Type B pancreatic cell (in vitro differentiated cells): ENCODE data around the gene HOXB9. TPM values are rescaled to one million over a fixed set of nuclear protein-coding genes. Genes with fewer than 3 reads are reported as not detected.

ENCODE experiments used
- DNase-seq: peaks from one replicate; pipeline ENCODE4 v3.0.0; 2021; ENCODE audit warnings: mixed read lengths; ENCODE audit not compliant: unreplicated experiment; ENCODE audit errors: extremely low spot score
- H3K27ac Mint-ChIP-seq: 2 replicates; pipeline ENCODE4 v1.8.0; 2021; ENCODE audit warnings: mild to moderate bottlenecking, mixed read lengths
- H3K27me3 Mint-ChIP-seq: 2 replicates; pipeline ENCODE4 v1.8.0; 2021; ENCODE audit warnings: mixed read lengths
- H3K36me3 Mint-ChIP-seq: 2 replicates; pipeline ENCODE4 v1.8.0; 2021; ENCODE audit warnings: mixed read lengths
- H3K4me1 Mint-ChIP-seq: one replicate; pipeline ENCODE4 v1.8.0; 2021; ENCODE audit warnings: mixed read lengths; ENCODE audit not compliant: unreplicated experiment
- H3K4me3 Mint-ChIP-seq: 2 replicates; pipeline ENCODE4 v1.8.0; 2021; ENCODE audit warnings: mild to moderate bottlenecking, mixed read lengths
- H3K9me3 Mint-ChIP-seq: 2 replicates; pipeline ENCODE4 v1.8.0; 2021; ENCODE audit warnings: mixed read lengths
- total RNA-seq: library from RNA; stranded (reverse); gene quantifications from 2 replicates; pipeline ENCODE4 v1.2.1, GENCODE V29; 2021; ENCODE audit warnings: low replicate concordance
- TF ChIP-seq, protein P1 (sequence below): fragments of 200-600 bp; sonication (generic); conservative IDR thresholded peaks from 2 replicates; pipeline ENCODE4 v1.5.0; 2021; ENCODE audit warnings: antibody characterized with exemption, mild to moderate bottlenecking

Gene HOXB9
- total RNA-seq, 1 donor from 2014 or later = 9.4 TPM

DNA sequence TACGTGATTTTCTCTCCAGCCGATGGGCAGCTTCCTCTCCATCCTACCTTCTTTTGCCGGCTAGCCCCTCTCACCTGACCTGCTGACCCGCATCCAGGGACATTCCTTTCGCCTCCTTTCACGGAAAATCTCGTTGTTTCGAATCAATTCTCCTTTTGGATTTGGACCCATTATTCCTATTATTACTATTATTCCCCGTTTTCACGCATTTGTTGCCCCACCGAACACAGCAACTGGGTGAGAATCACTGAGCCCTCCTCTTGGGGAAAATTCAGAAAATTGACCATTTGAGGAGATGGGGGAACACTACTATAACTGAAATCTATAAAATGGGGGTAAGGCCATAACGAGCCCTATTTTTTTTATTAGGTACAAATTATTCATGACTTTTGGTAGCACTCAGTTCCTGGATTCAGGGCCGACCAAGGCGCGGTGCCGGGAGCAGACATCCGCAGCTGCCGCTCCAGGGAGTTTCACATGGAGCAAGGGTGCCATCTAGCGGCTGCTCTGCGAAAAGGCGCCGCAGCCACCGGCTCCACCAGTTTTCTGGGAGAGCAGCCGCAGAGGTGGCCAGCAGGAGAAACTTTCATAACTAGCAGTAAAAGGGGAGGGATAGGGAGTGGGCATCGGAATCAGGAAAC, 7.8 kb downstream of the HOXB9 start:
- H3K36me3 Mint-ChIP-seq = no peaks in the 10 kb centered on the region

DNA sequence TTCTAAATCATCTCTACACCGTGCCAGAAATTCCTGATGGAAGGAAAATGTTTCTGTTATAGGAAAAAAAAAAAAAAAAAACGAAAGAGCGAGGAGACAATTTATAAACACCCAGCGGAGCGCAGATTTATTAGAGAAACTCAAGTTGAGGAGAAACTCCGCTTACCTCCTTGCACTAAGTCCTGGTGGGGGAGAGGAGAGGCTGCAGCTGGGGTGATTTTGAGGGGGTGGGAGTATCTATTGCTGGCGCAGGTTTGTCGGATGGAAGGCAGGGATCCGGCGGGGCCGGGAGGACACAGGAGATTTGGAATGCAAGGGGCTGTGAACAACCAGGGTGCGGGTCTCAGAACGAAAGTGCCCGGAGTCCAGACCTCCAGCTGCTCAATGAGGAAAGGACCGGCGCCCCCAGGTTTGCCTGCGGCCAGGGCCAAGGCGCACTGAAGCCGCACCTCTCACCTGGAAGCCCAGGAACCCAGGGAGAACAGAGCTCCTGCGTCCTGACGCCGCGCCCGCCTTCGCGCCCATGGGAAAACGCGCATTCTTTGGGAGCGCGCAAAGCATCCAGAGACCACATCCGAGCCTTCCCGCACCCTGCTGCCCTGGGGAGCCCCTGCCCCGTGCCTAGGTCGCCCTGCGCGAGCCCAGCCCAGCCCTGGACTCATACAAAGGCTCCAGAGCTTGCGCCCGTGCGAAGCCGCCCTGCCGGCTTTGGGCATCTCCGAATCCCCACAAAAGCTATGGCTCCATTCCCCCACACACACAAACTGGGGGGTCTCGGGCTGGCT, 8.5 kb downstream of the HOXB9 start:
- no peak for DNase-seq
- H3K9me3 Mint-ChIP-seq = no peaks in the 10 kb centered on the region
- H3K27me3 Mint-ChIP-seq = peaks cover 99% of the 10 kb centered on the region
- TF ChIP-seq, protein P1, sequence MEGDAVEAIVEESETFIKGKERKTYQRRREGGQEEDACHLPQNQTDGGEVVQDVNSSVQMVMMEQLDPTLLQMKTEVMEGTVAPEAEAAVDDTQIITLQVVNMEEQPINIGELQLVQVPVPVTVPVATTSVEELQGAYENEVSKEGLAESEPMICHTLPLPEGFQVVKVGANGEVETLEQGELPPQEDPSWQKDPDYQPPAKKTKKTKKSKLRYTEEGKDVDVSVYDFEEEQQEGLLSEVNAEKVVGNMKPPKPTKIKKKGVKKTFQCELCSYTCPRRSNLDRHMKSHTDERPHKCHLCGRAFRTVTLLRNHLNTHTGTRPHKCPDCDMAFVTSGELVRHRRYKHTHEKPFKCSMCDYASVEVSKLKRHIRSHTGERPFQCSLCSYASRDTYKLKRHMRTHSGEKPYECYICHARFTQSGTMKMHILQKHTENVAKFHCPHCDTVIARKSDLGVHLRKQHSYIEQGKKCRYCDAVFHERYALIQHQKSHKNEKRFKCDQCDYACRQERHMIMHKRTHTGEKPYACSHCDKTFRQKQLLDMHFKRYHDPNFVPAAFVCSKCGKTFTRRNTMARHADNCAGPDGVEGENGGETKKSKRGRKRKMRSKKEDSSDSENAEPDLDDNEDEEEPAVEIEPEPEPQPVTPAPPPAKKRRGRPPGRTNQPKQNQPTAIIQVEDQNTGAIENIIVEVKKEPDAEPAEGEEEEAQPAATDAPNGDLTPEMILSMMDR = no peak
- peak overlapping the region; percentile 92 for H3K4me3 Mint-ChIP-seq
- H3K4me1 Mint-ChIP-seq = peaks cover 34% of the 10 kb centered on the region
- H3K36me3 Mint-ChIP-seq = no peaks in the 10 kb centered on the region
- H3K27ac Mint-ChIP-seq = peak overlapping the region; percentile 94

More for the DNA sequence above, 7.8 kb downstream of the HOXB9 start:
- peaks cover 100% of the 10 kb centered on the region for H3K27me3 Mint-ChIP-seq
- TF ChIP-seq, protein P1 = peak; percentile 100
- peak overlapping the region; percentile 92 for H3K4me3 Mint-ChIP-seq
- no peaks in the 10 kb centered on the region for H3K9me3 Mint-ChIP-seq
- DNase-seq = peak; percentile 96
- peaks cover 33% of the 10 kb centered on the region for H3K4me1 Mint-ChIP-seq
- H3K27ac Mint-ChIP-seq = peak overlapping the region; percentile 94

DNA sequence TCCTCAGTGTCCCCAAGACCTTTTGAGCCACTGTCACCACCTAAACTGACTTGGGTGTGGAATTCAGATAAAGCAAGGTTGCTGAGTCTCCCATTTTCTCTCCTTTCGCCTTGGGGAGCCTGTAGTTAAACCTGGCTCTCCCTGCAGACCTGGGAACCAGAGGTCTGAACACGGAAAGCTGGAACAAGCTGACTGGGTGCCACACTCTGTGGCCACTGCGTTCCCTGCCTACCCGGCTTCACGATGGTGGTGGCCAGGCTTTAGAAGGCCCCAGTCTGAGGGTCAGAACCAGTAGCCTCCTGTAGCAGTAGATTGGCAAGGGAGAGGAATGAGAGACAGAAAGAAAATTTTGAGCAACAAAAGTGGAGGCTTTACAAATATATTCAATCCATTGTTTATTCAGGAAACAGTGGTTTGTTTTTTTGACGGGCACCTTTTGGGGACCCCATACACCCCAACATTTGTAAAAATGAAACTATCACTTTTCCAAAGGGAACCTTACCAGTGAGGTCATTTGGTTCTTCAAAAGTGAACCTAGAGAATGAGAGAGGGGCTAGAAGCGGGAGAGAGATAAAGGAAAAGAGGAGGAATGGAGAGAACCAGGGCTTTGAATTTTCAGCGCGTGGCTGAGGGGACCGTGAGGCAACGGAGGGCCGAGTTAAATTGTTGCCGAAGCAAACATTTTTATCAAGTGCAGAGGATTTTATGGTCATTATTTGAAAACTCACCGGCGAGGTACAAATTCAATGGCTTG, 9.3 kb downstream of the HOXB9 start:
- no peak for DNase-seq
- peaks cover 97% of the 10 kb centered on the region for H3K27me3 Mint-ChIP-seq
- H3K27ac Mint-ChIP-seq = peak overlapping the region; percentile 48
- TF ChIP-seq, protein P1 = no peak
- no peaks in the 10 kb centered on the region for H3K36me3 Mint-ChIP-seq
- H3K4me3 Mint-ChIP-seq = peak overlapping the region; percentile 92
- no peaks in the 10 kb centered on the region for H3K9me3 Mint-ChIP-seq
- H3K4me1 Mint-ChIP-seq = peaks cover 39% of the 10 kb centered on the region

DNA sequence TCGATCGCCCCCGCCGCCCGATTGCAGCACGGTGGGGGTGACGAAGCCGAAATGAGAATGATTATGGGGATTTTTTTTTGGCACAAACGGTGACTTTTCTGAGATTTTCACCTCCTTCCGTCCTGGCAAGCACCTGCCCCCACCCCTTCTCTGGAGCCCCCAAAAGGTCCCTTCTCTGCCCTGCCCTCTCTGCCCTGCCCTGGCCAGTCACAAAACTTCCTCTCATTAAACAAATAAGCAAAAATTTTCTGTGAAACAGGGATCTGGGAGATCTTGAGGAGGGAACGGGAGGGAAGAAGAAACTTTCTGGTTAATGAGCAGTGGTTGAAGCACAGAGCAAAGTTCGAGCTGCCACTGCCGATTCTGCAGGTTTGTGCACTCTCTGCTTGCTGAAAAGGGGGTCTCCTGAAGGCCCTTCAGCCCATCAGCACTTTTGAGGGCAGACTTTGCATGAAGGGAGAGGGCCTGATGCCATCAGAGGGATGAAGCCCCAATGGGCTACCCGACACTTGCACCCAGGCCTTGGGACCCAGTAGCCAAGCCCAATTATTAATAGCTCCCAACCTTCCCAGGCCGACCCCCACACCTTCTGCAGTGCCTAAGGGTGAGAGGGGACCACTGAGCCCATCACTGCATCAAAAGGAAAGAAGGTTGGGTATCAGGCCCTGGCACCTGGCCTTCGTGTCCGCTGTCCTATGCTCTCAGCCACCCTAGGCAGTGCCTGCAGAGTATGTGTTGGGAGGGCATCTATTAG, 10.0 kb downstream of the HOXB9 start:
- Mint-ChIP-seq H3K4me1 (peaks cover 37% of the 10 kb centered on the region), H3K9me3 (no peaks in the 10 kb centered on the region), H3K36me3 (no peaks in the 10 kb centered on the region), H3K4me3 (peak overlapping the region; percentile 92), H3K27ac (peak overlapping the region; percentile 58), H3K27me3 (peaks cover 96% of the 10 kb centered on the region)
- TF ChIP-seq, protein P1 = no peak
- no peak for DNase-seq
